ENCODE measurements around the gene B3GAT3.
"Not testable (repeated sequence)": the region's sequence is repeated elsewhere in the genome, so short reads cannot be mapped to it uniquely, and the experiment has no call there.

Gene B3GAT3

DNA sequence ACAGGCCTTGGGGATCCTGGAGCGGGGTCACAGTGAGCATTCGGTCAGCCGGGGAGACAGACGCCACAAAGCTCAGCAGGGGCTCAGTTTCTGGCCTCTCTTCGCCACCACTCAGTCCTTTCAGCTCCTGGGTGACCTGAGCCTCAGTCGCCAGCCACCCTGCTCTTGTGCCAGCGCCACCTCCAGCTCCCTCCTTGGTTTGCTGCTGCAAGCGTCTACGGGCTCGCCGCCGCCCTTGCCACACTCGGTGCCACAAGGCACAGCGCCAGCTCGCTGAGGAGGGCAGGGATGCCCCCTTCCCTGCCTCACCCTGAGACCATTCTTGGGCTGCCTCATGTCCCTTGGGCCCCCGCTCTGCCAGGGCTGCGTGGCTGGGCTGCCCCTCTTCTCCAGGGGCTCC lies 46.6 kb downstream of the B3GAT3 start:
- no peak for DNase-seq

DNA sequence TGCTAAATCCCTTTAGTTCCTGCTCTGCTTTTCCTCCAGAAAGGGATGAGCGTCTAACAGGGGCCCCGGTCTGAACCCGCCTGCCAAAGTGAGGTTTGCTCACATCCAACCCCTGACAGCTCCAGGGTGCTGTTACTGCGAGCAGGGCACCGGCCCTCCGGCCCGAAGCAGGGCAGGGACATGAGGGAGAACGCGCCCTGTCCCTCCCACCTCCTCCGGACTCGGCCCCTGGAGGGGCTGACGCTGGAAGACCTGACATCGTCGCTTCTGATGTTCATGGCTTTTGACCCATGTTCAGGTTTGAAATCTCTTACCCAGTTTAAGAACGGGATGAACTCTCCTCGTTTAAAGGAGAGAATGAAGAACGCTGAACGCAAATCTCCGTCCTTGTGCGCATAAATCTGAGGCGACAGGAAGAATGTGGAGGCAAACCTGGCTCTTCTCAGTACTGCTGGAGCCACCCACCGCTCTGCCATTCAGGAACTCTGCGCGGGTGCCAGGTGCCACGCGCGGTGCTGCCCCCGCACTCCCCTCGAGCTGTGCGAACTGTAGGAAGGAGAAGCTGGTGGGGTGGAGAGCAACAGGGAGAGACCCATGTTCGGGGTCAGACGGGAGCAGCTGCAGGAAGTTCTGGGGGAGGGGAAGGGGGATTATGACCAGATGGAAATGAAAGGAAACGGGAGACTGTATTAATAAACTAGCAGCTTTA lies 47.3 kb downstream of the B3GAT3 start:
- DNase-seq = peak; percentile 17

DNA sequence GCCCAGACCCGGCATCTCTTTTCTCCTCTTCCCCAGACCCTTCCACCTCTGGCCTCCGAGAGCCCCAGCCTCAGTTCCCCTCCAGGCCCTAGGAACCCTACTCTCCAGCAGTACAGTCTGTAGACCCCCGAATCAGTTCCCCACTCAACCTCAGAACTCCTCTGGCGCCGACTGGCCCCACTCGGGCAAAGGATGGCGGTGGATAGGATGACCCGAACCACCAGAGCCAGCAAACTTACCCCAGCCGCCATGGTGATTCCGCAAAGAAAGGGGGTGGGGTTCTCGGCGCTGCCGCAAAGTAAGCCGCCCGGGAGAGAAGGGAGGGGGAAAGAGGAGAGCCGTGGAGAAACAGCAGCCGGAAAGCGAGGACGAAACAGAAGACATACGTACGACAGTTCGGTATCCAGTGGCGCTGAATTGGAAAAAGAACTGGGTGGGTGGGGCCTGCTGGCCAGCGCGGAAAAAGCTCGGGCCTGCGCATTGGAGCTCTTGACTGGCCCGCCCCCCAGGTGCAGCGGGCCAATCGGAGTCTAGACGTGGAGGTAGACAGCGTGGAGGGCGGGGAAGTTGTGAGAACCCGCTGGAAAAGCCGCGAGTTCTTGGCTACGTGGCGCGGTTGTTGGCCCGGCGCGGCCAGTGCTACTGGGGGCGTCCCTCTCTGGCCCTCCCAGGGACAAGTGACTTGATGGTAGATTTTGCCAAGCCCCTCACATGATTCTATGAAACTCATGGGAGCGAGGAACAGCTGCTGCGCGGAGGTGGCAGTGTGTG lies 48.0 kb downstream of the B3GAT3 start, which contains the start of gene EEF1G:
Gene EEF1G (minus strand): TSS at position 300 of the 771 bp plus-strand sequence. CDS start 49 bp downstream, at position 251.
- peak; percentile 100 for DNase-seq

DNA sequence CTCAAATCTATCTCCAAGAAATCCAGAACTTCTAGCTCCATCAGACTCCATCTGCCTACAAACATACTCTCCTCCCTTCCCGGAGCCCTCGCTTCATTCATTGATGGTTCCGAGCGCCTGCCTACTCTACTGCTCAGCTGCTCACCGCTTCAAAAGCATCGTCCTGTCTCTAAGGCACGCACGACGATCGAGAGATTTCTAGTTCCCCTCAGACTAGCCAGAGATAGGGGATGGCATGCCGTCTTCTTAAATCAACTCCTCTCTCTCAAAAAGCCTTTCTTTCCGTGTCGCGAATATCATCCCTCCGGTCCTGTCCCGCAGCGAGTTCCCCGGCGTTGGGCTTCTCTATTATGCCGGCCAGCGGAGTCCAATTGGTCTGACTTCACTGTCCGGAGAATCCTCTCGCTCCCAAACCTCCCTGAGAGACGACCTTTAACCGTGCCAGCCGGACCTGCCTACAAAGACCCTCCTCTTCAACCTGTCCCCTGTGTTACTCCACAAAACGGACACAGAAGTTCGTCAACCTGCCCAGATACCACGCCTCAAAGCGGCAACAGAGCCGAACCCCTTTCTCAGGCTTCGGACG lies 48.7 kb downstream of the B3GAT3 start:
- peak; percentile 23 for DNase-seq

DNA sequence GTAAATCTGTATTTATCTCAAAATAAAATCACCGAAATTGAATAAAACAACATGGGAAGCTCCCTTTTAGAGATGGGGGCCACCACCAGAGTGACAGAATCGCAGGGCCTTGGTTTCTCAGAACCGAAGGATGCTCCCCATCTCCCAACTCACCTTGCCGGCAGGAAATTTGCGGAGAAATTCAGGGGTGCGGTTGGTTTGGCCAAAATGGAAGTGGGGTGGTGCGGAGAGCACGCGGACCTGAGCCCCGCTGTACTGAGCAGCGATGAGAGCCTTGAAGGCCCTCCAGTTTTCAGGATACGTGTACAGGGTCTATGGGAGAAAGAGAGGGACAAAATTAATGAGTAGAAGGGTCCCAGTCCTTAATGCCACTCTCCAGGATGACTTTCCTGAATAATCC lies 49.4 kb downstream of the B3GAT3 start:
- DNase-seq = no peak

DNA sequence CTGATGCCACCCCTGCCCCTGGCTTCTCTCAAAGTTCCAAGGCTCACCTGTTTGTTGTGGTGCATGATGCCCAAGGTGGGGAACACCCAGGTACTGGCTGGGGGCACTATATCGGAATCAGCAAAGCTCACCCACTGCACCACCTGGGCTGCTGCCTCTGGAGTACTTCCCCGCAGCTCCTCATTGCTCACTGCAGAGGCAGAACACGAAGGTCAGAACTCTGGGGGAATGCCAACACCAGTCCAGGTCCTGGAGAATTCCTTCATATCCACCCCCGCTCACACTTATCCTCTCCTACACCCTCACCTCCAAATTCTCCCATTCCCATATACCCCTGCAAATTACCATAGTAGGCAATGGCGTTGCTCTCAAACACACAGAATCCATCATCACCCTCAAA lies 50.3 kb downstream of the B3GAT3 start:
- not testable (repeated sequence) for DNase-seq

DNA sequence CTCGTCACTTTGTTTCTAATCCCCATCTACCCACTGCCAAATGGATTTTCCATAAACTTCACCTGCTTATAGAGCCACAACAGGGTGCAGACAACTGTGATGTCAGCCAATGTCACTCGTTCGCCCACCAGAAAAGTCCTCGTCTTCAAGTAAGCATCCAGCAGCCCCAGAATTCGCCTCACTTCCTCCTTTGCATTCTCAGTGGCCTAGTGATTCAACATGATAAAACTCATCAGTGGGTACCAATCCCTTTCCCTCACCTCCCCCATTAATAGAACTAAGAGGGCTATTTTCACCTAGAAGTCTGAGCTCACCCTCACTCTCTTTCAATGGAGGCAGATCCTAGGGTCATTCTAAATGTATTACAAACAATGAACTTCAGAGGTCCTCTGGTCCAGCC lies 50.9 kb downstream of the B3GAT3 start:
- not testable (repeated sequence) for DNase-seq

DNA sequence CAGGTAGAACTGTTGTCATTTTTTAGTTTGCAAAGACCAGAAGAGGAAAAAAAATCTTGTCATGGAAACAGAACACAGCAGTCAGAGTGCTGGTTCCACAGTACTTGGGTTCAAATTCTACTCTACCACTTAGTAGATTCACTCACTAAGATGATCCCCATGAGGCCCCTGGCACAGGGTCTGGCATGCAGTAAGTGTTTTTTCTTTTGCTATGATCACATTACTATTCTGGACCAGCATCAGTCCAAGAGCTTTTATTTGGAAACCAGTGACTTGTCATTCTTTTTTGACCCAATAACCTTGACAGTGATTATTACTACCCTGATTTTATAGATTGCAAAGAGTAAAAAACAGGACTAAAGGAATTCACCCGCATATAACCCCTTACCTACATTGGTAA lies 52.2 kb downstream of the B3GAT3 start:
- DNase-seq = no peak

DNA sequence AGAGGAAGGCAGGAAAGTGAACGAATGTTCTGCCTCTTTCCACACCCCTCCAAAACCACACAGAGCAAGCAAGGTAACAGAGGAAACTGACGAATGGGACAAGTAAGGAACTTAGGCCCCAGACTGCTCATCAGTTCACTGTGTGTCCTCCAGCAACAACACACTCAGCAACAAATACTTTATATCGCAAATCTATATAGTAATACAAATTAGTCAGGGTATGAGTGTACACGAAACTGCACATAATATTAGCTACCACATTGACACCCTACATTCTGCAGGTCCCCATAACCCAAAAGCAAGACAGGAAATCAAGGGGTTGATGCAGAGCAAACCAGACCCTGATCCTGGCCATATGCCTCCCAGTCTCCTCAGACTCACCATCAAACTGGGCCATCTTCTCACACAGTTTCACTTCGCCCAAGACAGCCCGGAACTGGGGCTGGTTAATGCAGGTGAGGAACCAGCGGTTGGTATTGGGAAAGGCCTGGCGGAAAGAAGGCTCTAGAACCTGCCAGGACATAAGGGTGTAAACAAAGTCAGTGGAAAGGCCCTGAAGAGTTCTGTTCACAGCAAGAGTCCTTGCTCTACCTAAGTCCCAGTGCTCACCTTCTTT lies 54.7 kb downstream of the B3GAT3 start:
- no peak for DNase-seq

DNA sequence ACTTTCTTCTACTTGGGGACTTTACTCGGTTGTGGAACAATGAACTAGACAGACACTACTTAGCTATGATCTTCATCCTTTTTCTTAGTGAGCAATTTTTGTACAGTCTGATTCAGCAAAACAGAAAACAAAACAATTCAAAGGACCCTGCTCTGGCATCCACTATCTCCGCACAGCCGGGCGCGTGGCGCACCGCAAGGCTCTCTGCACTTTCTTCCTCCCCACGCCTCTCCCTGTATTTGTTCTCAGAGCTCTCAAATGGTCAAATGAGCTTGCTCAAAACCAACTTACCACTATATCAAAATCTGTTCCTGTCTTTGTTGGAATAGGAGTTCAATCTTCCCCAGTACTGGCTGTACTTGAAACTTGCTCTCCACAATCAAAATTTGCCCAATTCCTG lies 55.5 kb downstream of the B3GAT3 start:
- no peak for DNase-seq

Measured in HCEC 1CT (cell line).